UCSD-AML1 (cell line): ENCODE results near the gene CNTNAP5.

Experiments
- DNase-seq: peaks from one replicate; lab custom pipeline; 2025; ENCODE audit not compliant: unreplicated experiment; lab: John Stamatoyannopoulos, UW

The CNTNAP5 gene

GRCh38 chr2:124424074-124424473, 399.0 kb downstream of the CNTNAP5 start:
- DNase-seq = no peak

- no peak for DNase-seq
Measured at GRCh38 chr2:124426122-124426521, 401.0 kb downstream of the CNTNAP5 start.

- no peak for DNase-seq
Measured at GRCh38 chr2:124426625-124427024, 401.5 kb downstream of the CNTNAP5 start.

DNA sequence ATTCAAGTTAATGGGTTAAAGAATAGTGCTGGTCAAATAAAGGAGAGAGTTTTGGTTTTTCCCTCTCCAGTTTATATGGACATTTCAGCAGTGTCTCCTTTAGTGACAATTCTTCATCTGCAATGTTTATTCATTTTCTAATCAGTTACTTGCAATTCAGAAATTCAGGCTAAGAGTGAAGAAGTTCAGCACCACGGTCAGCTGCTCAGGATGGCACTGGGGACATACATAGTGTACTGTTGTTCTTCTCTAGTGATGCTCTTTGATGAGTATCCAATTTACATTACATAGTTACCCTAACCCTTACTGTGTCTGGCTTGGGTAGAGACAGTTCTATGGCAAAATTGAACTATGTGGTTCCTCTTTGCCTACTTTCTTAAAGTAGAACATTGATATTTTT, 412.7 kb downstream of the CNTNAP5 start:
- DNase-seq = no peak

DNA sequence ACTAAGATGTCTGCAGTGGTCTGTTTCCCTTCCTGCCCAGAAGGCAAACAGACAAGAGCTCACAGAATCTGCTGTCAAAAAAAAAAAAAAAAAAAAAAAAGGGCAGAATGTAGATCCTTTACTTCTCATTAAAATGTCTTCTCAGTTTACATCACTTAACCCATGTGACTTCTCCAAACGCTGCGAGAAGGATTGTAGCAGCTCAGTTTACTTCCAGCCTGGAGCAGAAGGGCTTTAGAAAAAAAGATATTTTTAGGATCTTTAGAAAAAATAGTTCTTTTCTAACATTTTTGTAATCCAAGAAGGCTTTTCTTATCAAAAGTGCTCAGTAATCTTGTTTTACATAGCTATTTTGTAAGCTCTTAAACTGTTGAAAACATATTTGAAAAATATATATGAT, 425.4 kb downstream of the CNTNAP5 start:
- DNase-seq = no peak

- no peak for DNase-seq
Measured at GRCh38 chr2:124476291-124476690, 451.2 kb downstream of the CNTNAP5 start.

DNA sequence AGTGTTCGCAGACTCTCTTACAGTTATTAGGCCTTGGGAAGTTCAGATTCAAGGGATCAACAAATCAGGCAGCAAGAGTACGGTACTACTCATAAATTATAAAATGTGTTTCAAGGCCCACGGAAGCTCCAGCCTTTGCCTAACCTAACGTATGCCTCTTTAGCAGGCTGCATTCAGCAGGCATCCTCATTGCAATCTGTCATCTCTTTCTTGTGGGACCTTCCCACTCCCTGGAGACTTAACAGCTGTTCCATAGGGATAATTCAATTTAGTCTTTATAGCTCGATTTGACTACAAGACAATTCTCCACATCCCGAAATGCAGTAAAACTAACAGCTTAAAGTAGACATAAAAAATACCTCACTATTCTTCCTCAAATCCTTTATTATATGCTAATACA, 453.7 kb downstream of the CNTNAP5 start:
- no peak for DNase-seq

GRCh38 chr2:124480958-124481357, 455.9 kb downstream of the CNTNAP5 start:
- DNase-seq = no peak

GRCh38 chr2:124482044-124482443, 457.0 kb downstream of the CNTNAP5 start:
- DNase-seq = no peak

DNA sequence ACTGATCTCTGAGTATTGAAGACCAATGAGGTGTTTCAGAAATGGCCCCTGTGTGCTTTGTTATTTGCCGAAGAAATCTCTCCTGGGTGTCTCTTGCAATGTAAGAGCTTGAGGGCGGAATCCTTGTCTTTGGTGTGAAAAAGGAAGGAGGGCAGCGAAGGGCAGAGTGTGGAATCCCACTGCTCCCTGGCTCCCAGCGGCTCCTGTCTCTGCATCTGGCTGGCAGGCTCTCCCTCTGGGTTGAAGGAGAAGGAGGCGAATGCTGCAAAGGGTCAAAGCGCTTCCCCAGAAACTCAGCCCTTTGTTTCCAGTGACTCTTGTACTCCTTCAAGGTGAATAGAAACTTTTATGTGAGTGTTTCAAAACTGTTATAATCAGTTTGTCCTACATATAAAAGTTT, 457.5 kb downstream of the CNTNAP5 start:
- DNase-seq = no peak

GRCh38 chr2:124485659-124486058, 460.6 kb downstream of the CNTNAP5 start:
- DNase-seq = no peak

GRCh38 chr2:124489686-124490085, 464.6 kb downstream of the CNTNAP5 start:
- no peak for DNase-seq

DNA sequence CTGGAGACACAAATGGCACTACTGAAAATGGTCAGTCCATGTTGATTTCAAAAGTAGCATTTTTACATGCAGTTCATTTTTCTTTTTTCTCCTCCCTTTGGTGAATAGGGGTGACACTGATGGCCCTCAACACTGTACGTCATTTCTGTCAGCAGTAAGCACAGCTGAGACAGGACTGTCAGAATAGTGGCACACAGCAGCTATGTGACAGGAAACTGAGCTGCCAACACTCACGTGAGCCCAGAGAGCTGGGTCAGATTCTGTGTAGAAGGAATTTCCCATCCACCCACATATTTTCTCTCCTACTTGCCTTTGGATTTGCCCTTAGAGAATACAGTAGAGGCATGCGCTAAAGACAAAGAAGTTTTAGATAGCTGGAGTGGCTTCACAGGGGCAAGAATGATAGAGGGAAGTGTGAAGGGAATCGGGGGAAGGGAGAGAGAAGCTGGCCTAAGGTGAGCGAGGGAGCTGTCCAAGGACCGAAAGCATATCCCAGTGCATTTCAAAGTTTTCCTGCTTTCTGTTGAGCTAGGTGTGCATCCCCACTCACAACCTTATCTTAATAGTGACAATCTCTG, 476.6 kb downstream of the CNTNAP5 start:
- no peak for DNase-seq

- no peak for DNase-seq
Measured at GRCh38 chr2:124514236-124514635, 489.1 kb downstream of the CNTNAP5 start.

GRCh38 chr2:124520953-124521352, 495.9 kb downstream of the CNTNAP5 start:
- no peak for DNase-seq

- DNase-seq = no peak
Measured at GRCh38 chr2:124523096-124523495, 498.0 kb downstream of the CNTNAP5 start.

DNA sequence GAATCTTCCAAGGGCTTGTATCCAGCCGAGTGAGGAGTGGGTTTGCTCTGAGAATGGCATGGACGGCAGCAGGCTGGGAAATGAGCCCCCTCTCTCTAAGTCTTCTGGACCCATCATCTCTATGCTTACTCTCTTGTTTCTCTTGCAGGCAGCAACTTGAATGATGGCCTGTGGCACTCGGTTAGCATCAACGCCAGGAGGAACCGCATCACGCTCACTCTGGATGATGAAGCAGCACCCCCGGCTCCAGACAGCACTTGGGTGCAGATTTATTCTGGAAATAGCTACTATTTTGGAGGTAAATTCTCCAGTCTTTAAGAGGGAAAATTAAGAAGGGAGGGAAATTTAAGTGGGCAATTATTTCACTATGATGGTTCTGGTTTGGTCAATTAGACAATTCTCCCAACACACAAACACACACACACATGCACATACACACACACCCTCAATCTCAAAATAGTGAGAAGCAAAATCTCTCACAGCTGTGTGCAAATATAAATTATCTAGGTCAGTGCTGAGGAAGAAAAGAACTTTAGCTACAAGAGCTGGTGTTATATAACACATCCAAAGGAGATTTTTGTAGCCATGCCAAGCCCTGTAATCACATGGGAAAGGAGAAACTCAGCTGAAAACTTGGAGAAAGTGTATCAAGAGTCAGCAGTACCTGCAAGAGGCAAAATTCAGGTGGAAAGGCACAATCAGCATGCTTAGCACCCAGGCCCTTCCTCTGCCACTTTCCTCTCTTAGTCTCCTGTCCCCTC, 499.2 kb downstream of the CNTNAP5 start:
- no peak for DNase-seq

- no peak for DNase-seq
Measured at GRCh38 chr2:124526221-124526620, 501.1 kb downstream of the CNTNAP5 start.

DNA sequence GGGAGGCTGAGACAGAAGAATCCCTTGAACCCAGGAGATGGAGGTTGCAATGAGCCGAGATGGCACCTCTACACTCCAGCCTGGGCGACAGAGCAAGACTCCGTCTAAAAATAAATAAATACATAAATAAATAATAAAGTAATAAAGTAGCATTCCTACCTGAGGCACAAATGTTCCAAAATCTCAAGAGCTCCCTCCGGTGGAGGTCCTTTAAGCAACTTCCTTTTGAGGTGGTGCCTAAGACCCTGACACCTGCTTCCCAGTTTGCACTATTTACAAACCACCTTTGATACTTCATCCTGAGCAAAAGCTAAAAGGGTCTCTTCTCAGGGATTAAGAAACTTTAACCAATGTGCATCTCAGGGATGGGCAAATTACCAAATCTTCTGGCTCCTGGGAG, 505.1 kb downstream of the CNTNAP5 start:
- DNase-seq = no peak

DNA sequence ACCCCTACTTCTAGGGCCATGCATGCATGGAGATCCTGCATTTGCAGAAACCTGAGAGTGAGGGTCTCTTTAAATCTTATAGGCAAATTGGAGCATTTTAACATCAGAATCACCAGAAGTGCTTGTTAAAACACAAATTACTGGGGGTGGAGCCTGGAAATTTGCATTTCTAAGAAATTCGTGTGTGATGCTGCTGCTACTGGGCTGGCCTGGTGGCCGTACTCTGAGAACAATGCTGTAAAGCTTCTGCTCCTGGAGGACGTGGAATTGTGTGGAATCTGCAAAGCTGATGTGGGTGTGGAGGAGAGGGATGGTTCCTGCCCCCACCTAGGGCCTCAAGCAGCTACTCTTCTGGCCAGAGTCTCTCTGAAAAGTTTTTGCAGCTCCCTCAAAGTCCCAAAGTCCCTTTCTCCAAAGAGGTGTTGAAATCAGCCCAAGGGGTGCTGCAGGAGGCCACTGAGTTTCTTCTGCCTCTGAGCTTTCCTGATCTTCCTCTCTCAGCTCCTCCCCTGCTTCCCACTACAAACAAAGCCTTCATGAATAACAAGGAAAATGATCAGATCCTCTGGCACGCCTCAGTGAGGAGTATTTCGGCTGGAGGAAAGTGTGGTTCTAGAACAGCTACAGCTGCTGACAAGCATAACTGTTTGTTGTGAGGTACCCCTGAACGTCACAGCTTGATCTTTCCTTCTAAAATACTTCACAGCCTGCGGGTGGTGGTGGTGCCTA, 508.3 kb downstream of the CNTNAP5 start:
- no peak for DNase-seq

DNA sequence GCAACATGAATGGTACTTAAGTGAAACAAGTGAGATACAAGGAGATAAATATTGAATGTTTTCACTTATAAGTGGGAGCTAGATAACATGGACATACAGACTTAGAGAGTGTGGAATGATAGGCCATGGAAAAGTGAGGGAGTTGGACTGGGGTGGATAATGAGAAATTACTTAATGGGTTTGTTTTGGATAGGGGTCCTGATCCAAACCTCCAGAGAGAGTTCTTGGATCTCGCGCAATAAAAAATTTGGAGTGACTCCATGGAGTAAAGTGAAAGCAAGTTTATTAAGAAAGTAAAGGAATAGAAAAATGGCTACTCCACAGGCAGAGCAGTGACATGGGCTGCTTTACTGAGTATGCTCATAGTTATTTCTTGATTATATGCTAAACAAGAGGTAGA, 508.9 kb downstream of the CNTNAP5 start:
- DNase-seq = no peak

GRCh38 chr2:124535816-124536215, 510.7 kb downstream of the CNTNAP5 start:
- DNase-seq = no peak
